ENCODE results near the gene SCN11A. TPM values are rescaled to one million over a fixed set of nuclear protein-coding genes. Genes with fewer than 3 reads are reported as not detected.

Gene SCN11A
- total RNA-seq, result under 0.01 TPM in 2 replicates

DNA sequence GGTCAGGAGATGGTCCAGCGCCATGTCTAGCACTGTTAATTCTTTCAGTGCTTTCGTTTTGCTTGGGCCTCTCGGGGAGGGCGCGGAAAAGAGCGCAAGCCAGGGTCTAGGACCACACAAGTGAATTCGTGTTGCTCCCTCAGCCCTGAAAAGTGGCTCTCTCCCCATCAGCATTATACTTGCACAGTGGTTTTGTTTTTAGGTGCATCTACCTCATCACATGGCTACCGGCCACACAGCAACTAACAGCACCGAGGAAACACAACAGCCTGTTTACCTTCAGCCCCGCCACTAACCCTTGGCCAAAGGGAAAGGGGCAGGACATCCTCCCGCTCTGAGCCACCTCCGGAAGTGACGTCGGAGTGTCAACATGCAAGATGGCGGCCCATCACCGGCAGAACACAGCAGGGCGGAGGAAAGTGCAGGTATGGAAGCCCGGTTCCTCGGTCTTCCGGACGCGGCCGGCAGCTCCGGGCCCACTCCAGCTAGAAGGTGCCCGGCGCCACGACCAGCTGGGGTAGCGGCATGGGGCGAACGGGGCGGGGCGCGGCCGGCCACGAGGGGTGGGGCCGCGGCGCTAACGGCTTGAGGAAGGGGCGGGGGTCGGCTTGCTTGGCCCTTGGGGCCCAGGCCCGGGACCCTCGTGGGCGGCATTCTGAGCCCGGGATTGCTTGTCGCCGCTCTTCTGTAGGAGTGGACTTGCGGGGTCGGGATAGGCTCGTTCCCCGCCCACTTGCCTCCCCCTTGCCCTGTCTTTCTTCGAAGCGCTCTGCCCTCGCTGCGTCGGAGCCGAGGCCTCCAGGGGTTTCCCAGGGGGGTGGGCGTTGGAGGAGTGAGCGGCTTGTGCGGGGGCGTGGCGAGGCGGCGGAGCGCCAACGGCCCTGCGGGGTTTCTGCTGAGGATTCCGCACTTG is at the start of gene SCN11A, which contains the start of gene WDR48:
SCN11A (minus strand) TSS at position 296 of the 913 bp plus-strand sequence. CDS start 101,582 bp downstream, outside the sequence.
WDR48 (plus strand) TSS at position 368 of the 913 bp plus-strand sequence; CDS start at position 378, 10 bp downstream.

Other genes starting within 250 kb of the SCN11A start
- not detected in 2 replicates for gene SCN10A, start 235.7 kb downstream of the SCN11A start, total RNA-seq
- 21.9 and 40.2 TPM in 2 replicates for gene WDR48, start 72 bp upstream of the SCN11A start, total RNA-seq
- 19.1 and 36.2 TPM in 2 replicates for gene GORASP1, start 55.7 kb upstream of the SCN11A start, total RNA-seq
- gene TTC21A, start 55.7 kb upstream of the SCN11A start, total RNA-seq, result 0.34 and 2.0 TPM in 2 replicates
- 13.2 and 16.4 TPM in 2 replicates for gene CSRNP1, start 101.6 kb upstream of the SCN11A start, total RNA-seq
- gene XIRP1, start 140.7 kb upstream of the SCN11A start, total RNA-seq, result not detected in 2 replicates
- gene CX3CR1, start 228.1 kb upstream of the SCN11A start, total RNA-seq, result 0.07 TPM in 1 of 2 replicates, not detected in the other

All from nasal cavity respiratory epithelium epithelial cell of viscerocranial mucosa (primary cell).